Natural killer cell treated with Interleukin-12 subunit alpha and Interleukin-12 subunit beta and Interleukin-15 and Interleukin-18, amount 100 ng/mL, for 72 hours (primary cell): ENCODE measurements around the gene ELL. TPM values are rescaled to one million over a fixed set of nuclear protein-coding genes. Genes with fewer than 3 reads are reported as not detected.
A peak's percentile ranks its signal among the peaks of the same experiment; 100 is the strongest.

Experiments used
- ATAC-seq, 2 donors: fragments of 150-1000 bp; cut with Tn5 transposase in 1 of 2; sonication (Bioruptor Pico), chemical (Tn5 transposase) in 1 of 2; 2 replicates each; pipeline ENCODE4 v1.10.0; 2021
- DNase-seq: peaks from one replicate; pipeline ENCODE4 v3.0.0; 2022; ENCODE audit warnings: low spot score
- H3K27ac Mint-ChIP-seq, 2 donors: 1 replicate in 1 of 2; 2 replicates in 1 of 2; pipeline ENCODE4 v1.8.0; 2022; ENCODE audit warnings: mixed read lengths in 2 of 2, mild to moderate bottlenecking in 1 of 2, moderate library complexity in 1 of 2
- H3K27me3 Mint-ChIP-seq, 2 donors: 1 replicate in 1 of 2; 2 replicates in 1 of 2; pipeline ENCODE4 v1.8.0; 2022; ENCODE audit warnings: mixed read lengths in 2 of 2
- H3K36me3 Mint-ChIP-seq: one replicate; pipeline ENCODE4 v1.8.0; 2022; ENCODE audit warnings: mixed read lengths
- H3K4me1 Mint-ChIP-seq, 2 donors: 1 replicate in 1 of 2; 2 replicates in 1 of 2; pipeline ENCODE4 v1.8.0; 2022; ENCODE audit warnings: low read depth in 2 of 2, mixed read lengths in 2 of 2, mild to moderate bottlenecking in 1 of 2
- H3K4me3 Mint-ChIP-seq: one replicate; pipeline ENCODE4 v1.8.0; 2022; ENCODE audit warnings: mixed read lengths
- H3K9me3 Mint-ChIP-seq: 2 replicates; pipeline ENCODE4 v1.8.0; 2022; ENCODE audit warnings: mixed read lengths
- total RNA-seq, 2 donors: library from RNA; stranded (reverse); gene quantifications; one replicate each; pipeline ENCODE4 v1.2.3, GENCODE V29; 2022

The ELL gene
- total RNA-seq, 2 donors from 2014 or later: 52.3 to 75.2 TPM

GRCh38 chr19:18484992-18485391, 36.9 kb downstream of the ELL start:
- Mint-ChIP-seq H3K27ac (peak overlapping the region; percentile 98 to 99), H3K4me3 (no peak overlapping the region), H3K4me1 (peaks cover 73 to 81% of the 10 kb centered on the region in 2 donors), H3K9me3 (no peaks in the 10 kb centered on the region), H3K27me3 (no peaks in the 10 kb centered on the region), H3K36me3 (no peaks in the 10 kb centered on the region)
- DNase-seq (no peak), ATAC-seq (peak in 1 of 2 donors; percentile 8)

- no peaks in the 10 kb centered on the region for H3K27me3 Mint-ChIP-seq
- no peaks in the 10 kb centered on the region for H3K36me3 Mint-ChIP-seq
- H3K27ac Mint-ChIP-seq: peak overlapping the region; percentile 98 to 99
- DNase-seq (no peak), ATAC-seq (no peak)
- peak overlapping the region; percentile 64 for H3K4me3 Mint-ChIP-seq
- H3K9me3 Mint-ChIP-seq: no peaks in the 10 kb centered on the region
- peaks cover 77 to 79% of the 10 kb centered on the region in 2 donors for H3K4me1 Mint-ChIP-seq
These were observed 38.6 kb downstream of the ELL start for GRCh38 chr19:18483119-18483890.

- H3K36me3 Mint-ChIP-seq: peaks cover 10% of the 10 kb centered on the region
- H3K4me3 Mint-ChIP-seq: peak overlapping the region; percentile 92
- H3K27ac Mint-ChIP-seq: peak overlapping the region; percentile 98 to 99
- no peak for ATAC-seq
- H3K27me3 Mint-ChIP-seq: no peaks in the 10 kb centered on the region
- H3K4me1 Mint-ChIP-seq: peaks cover 79 to 81% of the 10 kb centered on the region in 2 donors
- H3K9me3 Mint-ChIP-seq: no peaks in the 10 kb centered on the region
- DNase-seq: no peak
These were observed 40.2 kb downstream of the ELL start for GRCh38 chr19:18481505-18482222.

GRCh38 chr19:18480006-18480691, 41.7 kb downstream of the ELL start:
- H3K4me1 Mint-ChIP-seq: peaks cover 82 to 86% of the 10 kb centered on the region in 2 donors
- ATAC-seq (no peak), DNase-seq (no peak)
- peak overlapping the region; percentile 92 for H3K4me3 Mint-ChIP-seq
- H3K27me3 Mint-ChIP-seq: no peaks in the 10 kb centered on the region
- peak overlapping the region; percentile 98 to 99 for H3K27ac Mint-ChIP-seq
- H3K9me3 Mint-ChIP-seq: no peaks in the 10 kb centered on the region
- peaks cover 18% of the 10 kb centered on the region for H3K36me3 Mint-ChIP-seq

GRCh38 chr19:18478545-18479311, 43.1 kb downstream of the ELL start:
- peaks cover 87% of the 10 kb centered on the region in 2 donors for H3K4me1 Mint-ChIP-seq
- peak overlapping the region; percentile 98 to 99 for H3K27ac Mint-ChIP-seq
- no peaks in the 10 kb centered on the region for H3K9me3 Mint-ChIP-seq
- ATAC-seq (peak; percentile 93 to 94), DNase-seq (peak; percentile 96)
- peak overlapping the region; percentile 92 for H3K4me3 Mint-ChIP-seq
- H3K36me3 Mint-ChIP-seq: peaks cover 19% of the 10 kb centered on the region
- H3K27me3 Mint-ChIP-seq: no peaks in the 10 kb centered on the region

GRCh38 chr19:18477974-18478373, 43.9 kb downstream of the ELL start:
- ATAC-seq (no peak), DNase-seq (no peak)
- Mint-ChIP-seq H3K27ac (peak overlapping the region; percentile 98 to 99), H3K36me3 (peaks cover 19% of the 10 kb centered on the region), H3K4me1 (peaks cover 82 to 84% of the 10 kb centered on the region in 2 donors), H3K4me3 (peak overlapping the region; percentile 76), H3K27me3 (no peaks in the 10 kb centered on the region), H3K9me3 (no peaks in the 10 kb centered on the region)

- Mint-ChIP-seq H3K27ac (peak overlapping the region; percentile 98 to 99), H3K36me3 (peaks cover 19% of the 10 kb centered on the region), H3K27me3 (no peaks in the 10 kb centered on the region), H3K9me3 (no peaks in the 10 kb centered on the region), H3K4me1 (peaks cover 79 to 83% of the 10 kb centered on the region in 2 donors), H3K4me3 (peak overlapping the region; percentile 76)
- no peak for DNase-seq
- ATAC-seq: no peak
These were observed 44.7 kb downstream of the ELL start for GRCh38 chr19:18477042-18477779.

GRCh38 chr19:18476507-18477041, 45.3 kb downstream of the ELL start:
- DNase-seq (no peak), ATAC-seq (no peak)
- peaks cover 74 to 79% of the 10 kb centered on the region in 2 donors for H3K4me1 Mint-ChIP-seq
- no peaks in the 10 kb centered on the region for H3K27me3 Mint-ChIP-seq
- peak overlapping the region; percentile 98 to 99 for H3K27ac Mint-ChIP-seq
- peaks cover 19% of the 10 kb centered on the region for H3K36me3 Mint-ChIP-seq
- peak overlapping the region; percentile 76 for H3K4me3 Mint-ChIP-seq
- no peaks in the 10 kb centered on the region for H3K9me3 Mint-ChIP-seq

- ATAC-seq (no peak), DNase-seq (no peak)
- peak overlapping the region; percentile 82 for H3K4me3 Mint-ChIP-seq
- H3K27ac Mint-ChIP-seq: peak overlapping the region; percentile 98 to 99
- H3K9me3 Mint-ChIP-seq: no peaks in the 10 kb centered on the region
- peaks cover 19% of the 10 kb centered on the region for H3K36me3 Mint-ChIP-seq
- H3K27me3 Mint-ChIP-seq: no peaks in the 10 kb centered on the region
- H3K4me1 Mint-ChIP-seq: peaks cover 67 to 71% of the 10 kb centered on the region in 2 donors
These were observed 46.0 kb downstream of the ELL start for GRCh38 chr19:18475762-18476331.

- H3K4me3 Mint-ChIP-seq: peak overlapping the region; percentile 82
- H3K27me3 Mint-ChIP-seq: no peaks in the 10 kb centered on the region
- H3K4me1 Mint-ChIP-seq: peaks cover 60 to 70% of the 10 kb centered on the region in 2 donors
- H3K27ac Mint-ChIP-seq: peak overlapping the region; percentile 98 to 99
- peak; percentile 67 to 72 for ATAC-seq
- no peaks in the 10 kb centered on the region for H3K9me3 Mint-ChIP-seq
- peak; percentile 75 for DNase-seq
- peaks cover 19% of the 10 kb centered on the region for H3K36me3 Mint-ChIP-seq
These were observed 46.8 kb downstream of the ELL start for GRCh38 chr19:18475004-18475453.

GRCh38 chr19:18474366-18474887, 47.4 kb downstream of the ELL start:
- ATAC-seq: no peak
- Mint-ChIP-seq H3K36me3 (peaks cover 19% of the 10 kb centered on the region), H3K27me3 (no peaks in the 10 kb centered on the region), H3K9me3 (no peaks in the 10 kb centered on the region), H3K4me3 (peak overlapping the region; percentile 82), H3K27ac (peak overlapping the region; percentile 98 to 99), H3K4me1 (peaks cover 54 to 70% of the 10 kb centered on the region in 2 donors)
- DNase-seq: no peak

- H3K4me3 Mint-ChIP-seq: no peak overlapping the region
- H3K27ac Mint-ChIP-seq: peak overlapping the region; percentile 98 to 99
- DNase-seq (no peak), ATAC-seq (no peak)
- H3K27me3 Mint-ChIP-seq: no peaks in the 10 kb centered on the region
- peaks cover 50 to 66% of the 10 kb centered on the region in 2 donors for H3K4me1 Mint-ChIP-seq
- H3K36me3 Mint-ChIP-seq: peaks cover 19% of the 10 kb centered on the region
- H3K9me3 Mint-ChIP-seq: no peaks in the 10 kb centered on the region
These were observed 48.2 kb downstream of the ELL start for GRCh38 chr19:18473706-18474087.
